A375 (cell line): ENCODE results near the gene MLIP. TPM values are rescaled to one million over a fixed set of nuclear protein-coding genes. Genes with fewer than 3 reads are reported as not detected.

Experiments used
- total RNA-seq: library from RNA; depleted of rRNA; stranded (reverse); fragments of >200 nt; shearing (Covaris generic); gene quantifications from 2 replicates; pipeline ENCODE4 v1.2.3, GENCODE V29; 2014; rRNA removed

The MLIP gene
- total RNA-seq = 0.49 TPM in 1 of 2 replicates, not detected in the other

GRCh38 chr6:54111341-54112045, at the start of gene MLIP:
Gene MLIP (plus strand): TSS chr6:54111443. CDS start chr6:54111480, 37 bp downstream.

GRCh38 chr6:54308289-54308985, 197.2 kb downstream of the MLIP start, which contains the start of gene TINAG:
Gene TINAG (plus strand): TSS chr6:54308441. CDS start chr6:54308551, 110 bp downstream.

Other genes with a start within 250 kb of the MLIP start
- not detected in 2 replicates for gene TINAG, start 197.0 kb downstream of the MLIP start, total RNA-seq